ENCODE results near the gene TECTB.

The TECTB gene

GRCh38 chr10:112346774-112347173 lies 63.6 kb downstream of the TECTB start:
- Histone ChIP-seq H3K27ac (no peak overlapping the region), H3K4me1 (no peaks in the 10 kb centered on the region), H3K36me3 (no peaks in the 10 kb centered on the region), H3K27me3 (no peaks in the 10 kb centered on the region), H3K4me3 (no peak overlapping the region), H3K9me3 (no peaks in the 10 kb centered on the region)
- DNase-seq: no peak
- TF ChIP-seq CTCF (IDR thresholded peaks at IDR 0.05): no peak
- intact Hi-C loops (cut with DNase I; ENCODE audit: low total_unique reads): no loop called here

GRCh38 chr10:112347709-112348671 lies 64.8 kb downstream of the TECTB start:
- DNase-seq: no peak
- Histone ChIP-seq H3K4me3 (no peak overlapping the region), H3K36me3 (no peaks in the 10 kb centered on the region), H3K27me3 (no peaks in the 10 kb centered on the region), H3K27ac (no peak overlapping the region), H3K9me3 (no peaks in the 10 kb centered on the region), H3K4me1 (no peaks in the 10 kb centered on the region)
- intact Hi-C loops (cut with DNase I; ENCODE audit: low total_unique reads): no loop called here
- TF ChIP-seq CTCF (IDR thresholded peaks at IDR 0.05): no peak

GRCh38 chr10:112348759-112349158 lies 65.6 kb downstream of the TECTB start:
- no peaks in the 10 kb centered on the region for H3K9me3 ChIP-seq
- no peaks in the 10 kb centered on the region for H3K27me3 ChIP-seq
- intact Hi-C loops (cut with DNase I; ENCODE audit: low total_unique reads): no loop called here
- H3K4me3 ChIP-seq: no peak overlapping the region
- DNase-seq: no peak
- no peaks in the 10 kb centered on the region for H3K4me1 ChIP-seq
- no peaks in the 10 kb centered on the region for H3K36me3 ChIP-seq
- no peak for TF ChIP-seq CTCF (IDR thresholded peaks at IDR 0.05)
- no peak overlapping the region for H3K27ac ChIP-seq

- H3K27ac ChIP-seq: no peak overlapping the region
- no peaks in the 10 kb centered on the region for H3K9me3 ChIP-seq
- intact Hi-C loops (cut with DNase I; ENCODE audit: low total_unique reads): no loop called here
- no peak for TF ChIP-seq CTCF (IDR thresholded peaks at IDR 0.05)
- no peaks in the 10 kb centered on the region for H3K27me3 ChIP-seq
- H3K36me3 ChIP-seq: no peaks in the 10 kb centered on the region
- H3K4me1 ChIP-seq: no peaks in the 10 kb centered on the region
- no peak overlapping the region for H3K4me3 ChIP-seq
- no peak for DNase-seq
Measured at GRCh38 chr10:112349521-112350085, 66.4 kb downstream of the TECTB start.

GRCh38 chr10:112351146-112351545 lies 67.9 kb downstream of the TECTB start:
- TF ChIP-seq CTCF (IDR thresholded peaks at IDR 0.05): no peak
- Histone ChIP-seq H3K9me3 (no peaks in the 10 kb centered on the region), H3K27ac (no peak overlapping the region), H3K4me1 (no peaks in the 10 kb centered on the region), H3K27me3 (no peaks in the 10 kb centered on the region), H3K4me3 (no peak overlapping the region), H3K36me3 (no peaks in the 10 kb centered on the region)
- no peak for DNase-seq
- intact Hi-C loops (cut with DNase I; ENCODE audit: low total_unique reads): no loop called here
